CD4-positive, alpha-beta T cell treated with Interleukin-15 for 1 hour (primary cell): ENCODE measurements around the gene PLEKHM1.
"Not testable (repeated sequence)": the region's sequence is repeated elsewhere in the genome, so short reads cannot be mapped to it uniquely, and the experiment has no call there.

Experiments used
- DNase-seq: peaks from one replicate; pipeline ENCODE4 v3.0.0-alpha.2; 2020

PLEKHM1 gene

DNA sequence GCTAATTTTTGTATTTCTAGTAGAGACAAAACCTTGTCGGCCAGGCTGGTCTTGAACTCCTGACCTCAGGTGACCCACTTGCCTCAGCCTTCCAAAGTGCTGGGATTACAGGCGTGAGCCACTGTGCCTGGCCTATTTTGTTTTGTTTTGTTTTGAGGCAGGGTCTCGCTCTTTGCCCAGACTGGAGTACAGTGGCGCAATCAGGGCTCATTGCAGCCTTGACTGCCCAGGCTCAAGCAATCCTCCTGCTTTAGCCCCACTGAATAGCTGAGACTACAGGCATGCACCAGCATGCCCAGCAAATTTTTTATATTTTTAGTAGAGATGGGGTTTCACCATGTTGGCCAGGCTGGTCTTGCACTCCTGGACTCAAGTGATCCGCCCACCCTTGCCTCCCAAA is 30.1 kb downstream of the PLEKHM1 start:
- DNase-seq: not testable (repeated sequence)

DNA sequence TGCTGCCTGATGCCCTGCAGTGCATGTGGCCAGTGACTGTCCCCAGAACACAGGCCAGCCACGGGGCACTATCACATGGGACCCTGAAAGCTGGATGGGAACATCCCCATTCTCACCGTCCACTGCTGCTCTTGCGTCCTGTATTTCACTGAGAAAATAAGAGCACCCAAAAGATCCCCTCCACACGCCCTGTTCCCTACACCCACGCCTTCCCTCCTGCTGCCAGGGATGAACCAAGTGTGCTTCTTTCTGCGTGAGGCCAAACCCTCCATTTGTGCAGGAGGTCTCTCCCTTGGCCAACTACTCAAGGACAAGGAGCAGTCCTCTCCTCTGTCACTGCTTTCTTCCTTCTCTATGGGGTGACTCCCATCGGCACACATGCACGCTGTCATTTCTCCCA is 36.2 kb downstream of the PLEKHM1 start:
- DNase-seq: not testable (repeated sequence)

DNA sequence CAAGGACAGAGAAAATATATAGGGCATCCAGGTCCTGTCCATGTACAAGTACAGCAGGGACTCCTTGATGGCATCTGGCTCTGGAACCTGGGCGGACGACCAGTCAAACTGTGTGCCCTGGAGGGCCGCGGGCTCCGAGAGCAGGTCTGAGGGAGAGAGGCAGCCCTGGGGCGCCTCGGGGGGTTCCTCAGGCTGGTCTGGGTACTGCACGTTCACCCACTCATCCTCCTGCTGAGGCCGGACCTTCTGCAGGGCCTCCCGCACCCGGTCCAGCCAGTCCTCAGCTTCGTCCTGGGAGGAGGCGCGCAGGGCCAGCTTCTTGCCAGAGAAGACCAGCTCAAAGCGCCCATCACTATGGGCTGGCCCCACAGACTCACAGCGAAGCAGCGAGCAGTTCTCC is 36.8 kb downstream of the PLEKHM1 start:
- not testable (repeated sequence) for DNase-seq

DNA sequence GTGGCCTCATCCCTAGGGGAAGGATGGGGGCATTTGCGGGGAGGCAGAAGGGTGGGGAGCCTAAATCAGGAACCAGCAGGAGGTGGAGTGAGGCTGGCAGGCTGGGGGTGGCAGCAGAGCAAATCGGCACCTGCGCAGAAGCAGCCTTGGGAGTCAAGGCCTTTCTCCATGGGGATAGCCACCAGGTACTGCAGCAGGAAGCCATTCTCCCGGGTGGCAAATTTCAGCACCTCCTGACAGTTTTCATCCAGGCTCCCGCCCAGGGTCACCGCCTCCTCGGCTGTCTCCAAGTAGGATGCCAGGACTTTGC is 37.3 kb downstream of the PLEKHM1 start:
- not testable (repeated sequence) for DNase-seq

DNA sequence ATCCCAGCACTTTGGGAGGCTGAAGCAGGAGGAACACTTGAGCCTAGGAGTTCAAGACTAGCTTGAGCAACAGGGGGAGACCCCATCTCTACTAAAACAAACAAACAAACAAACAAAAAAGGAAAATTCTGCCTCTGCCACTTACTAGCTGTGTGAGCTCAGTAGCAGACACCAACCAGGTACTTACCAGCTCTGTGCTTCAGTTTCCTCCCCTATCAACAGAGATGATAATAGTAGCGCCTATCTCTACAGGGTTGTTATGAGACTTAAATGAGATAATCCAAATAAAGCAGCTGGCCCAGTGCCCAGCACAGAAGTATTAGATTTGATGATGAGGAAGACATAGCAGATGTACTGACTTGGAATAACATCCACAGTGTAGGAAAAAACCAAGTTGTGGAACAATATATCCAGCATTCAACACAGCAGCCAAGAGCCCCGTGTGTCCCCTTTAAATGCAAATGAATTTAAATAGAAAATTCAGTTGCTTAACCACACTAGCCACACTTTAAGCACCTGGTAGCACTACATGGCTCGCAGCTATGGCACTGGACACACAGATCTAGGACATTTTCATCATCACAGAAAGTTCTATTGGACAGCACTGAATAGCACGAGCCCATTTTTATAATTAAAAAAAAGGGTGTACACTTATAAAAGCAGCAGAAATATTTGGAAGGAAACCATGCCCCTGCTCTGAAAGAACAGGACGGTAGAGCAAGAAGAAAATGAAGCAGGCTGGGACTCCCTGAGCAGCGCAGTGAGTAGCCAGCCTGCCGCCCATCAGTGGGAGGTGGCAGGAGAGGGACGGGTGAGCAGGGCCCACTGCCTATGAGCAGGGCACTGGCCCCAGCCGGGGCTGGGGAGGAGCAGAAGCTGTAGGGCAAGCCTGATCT is 37.9 kb downstream of the PLEKHM1 start:
- DNase-seq: not testable (repeated sequence)

DNA sequence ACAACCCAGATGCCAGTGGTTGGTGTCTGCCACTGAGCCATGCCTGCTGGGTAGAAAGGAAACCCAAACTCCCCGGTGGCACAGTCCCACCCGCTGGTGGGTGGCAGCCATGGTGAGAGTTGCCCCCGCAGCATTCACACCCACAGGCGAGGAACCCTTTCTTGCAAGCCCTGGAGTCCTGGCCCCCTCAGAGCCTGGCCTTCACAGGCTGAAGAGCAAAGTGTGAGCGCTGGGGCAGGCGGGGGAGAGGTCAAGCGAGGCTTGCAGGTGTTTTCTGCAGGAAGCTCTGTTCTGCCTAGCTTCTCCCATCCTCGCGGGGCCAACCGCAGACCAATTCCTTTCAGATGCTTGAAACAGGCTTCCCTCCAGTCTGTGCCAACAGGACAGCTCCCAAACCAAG is 38.9 kb downstream of the PLEKHM1 start:
- DNase-seq: not testable (repeated sequence)

DNA sequence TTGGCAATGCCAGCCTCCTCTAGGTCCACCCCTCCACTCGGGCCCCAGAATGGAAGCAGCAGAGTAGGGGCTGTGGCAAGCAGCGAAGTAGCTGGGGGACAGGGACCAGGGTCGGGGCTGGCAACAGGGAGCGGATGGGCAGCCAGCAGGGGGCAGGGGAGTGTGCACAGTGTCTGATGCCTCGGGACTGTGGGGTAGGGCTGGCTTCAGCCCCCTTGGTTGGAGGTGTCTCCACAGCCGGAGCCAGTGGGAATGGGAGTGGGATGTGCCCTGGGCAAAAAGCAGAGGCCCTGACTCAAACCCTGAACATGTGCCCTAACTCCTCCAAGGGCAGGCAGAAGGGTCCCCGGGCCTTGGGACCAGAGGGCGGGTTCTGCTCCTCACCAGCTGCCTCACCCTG is 39.4 kb downstream of the PLEKHM1 start:
- no peak for DNase-seq

DNA sequence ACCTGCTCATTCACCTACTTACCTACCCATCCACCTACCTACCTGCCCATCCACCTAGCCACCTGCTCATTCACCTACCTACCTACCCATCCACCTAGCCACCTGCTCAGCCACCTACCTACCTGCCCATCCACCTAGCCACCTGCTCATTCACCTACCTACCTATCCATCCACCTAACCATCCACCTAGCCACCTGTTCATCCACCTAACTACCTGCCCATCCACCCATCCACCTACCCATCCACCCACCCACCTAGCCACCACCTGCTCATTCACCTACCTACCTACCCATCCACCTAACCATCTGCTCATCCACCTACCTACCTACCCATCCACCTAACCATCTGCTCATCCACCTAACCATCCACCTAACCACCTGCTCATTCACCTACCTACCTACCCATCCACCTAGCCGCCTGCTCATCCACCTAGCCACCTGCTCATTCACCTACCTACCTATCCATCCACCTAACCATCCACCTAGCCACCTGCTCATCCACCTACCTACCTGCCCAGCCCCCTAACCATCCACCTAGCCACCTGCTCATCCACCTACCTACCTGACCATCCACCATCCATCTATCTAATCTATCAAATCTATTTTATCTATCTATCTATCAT is 40.7 kb downstream of the PLEKHM1 start:
- DNase-seq: not testable (repeated sequence)

DNA sequence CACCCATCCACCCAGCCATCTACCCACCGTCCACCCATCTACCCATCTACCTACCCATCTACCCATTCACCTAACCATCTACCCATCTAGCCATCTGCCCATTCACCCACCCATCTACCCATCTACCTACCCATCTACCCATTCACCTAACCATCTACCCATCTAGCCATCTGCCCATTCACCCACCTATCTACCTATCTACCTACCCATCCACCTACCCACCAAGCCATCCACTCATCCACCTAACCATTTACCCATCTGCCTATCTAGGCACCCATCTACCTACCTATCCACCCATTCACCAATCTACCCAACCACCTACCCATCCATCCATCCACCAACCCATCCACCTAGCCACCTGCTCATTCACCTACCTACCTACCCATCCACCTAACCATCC is 41.3 kb downstream of the PLEKHM1 start:
- not testable (repeated sequence) for DNase-seq

DNA sequence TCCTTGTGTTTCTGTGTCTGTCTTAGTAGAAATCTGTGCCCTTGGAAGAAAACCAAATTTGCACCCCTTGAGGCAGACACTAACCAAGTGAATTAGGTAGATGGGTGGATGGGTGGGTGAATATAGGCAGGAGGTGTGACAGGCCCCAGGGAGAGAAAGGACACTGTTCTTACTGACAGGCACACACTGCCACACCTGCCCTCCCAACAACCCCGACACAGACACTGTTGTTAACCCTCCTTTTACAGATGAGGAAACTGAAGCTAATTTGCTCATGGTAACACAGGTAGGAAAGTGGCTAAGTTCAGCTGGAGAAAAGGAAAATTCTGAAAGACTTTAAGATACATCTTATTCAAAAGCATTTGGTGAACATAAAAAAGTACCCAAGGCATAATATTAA is 42.0 kb downstream of the PLEKHM1 start:
- not testable (repeated sequence) for DNase-seq

DNA sequence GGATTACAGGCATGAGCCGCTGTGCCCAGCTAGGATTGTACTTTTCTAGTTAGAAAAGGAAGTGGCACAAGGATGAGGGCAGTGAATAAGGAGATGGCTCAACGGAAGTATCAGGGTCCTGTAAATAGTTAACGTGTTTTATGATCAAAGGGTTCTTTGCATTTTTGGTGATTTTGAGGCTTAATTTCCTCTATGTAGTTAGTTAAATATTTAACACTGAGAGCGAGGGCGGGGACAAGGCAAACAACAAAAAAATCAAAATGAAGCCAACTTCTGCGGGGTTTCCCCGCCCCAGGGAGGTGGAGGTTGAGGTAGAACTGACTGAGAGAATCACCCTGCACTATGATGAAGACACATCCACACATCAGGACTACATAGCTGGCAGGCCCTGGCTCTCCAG is 42.5 kb downstream of the PLEKHM1 start:
- not testable (repeated sequence) for DNase-seq

DNA sequence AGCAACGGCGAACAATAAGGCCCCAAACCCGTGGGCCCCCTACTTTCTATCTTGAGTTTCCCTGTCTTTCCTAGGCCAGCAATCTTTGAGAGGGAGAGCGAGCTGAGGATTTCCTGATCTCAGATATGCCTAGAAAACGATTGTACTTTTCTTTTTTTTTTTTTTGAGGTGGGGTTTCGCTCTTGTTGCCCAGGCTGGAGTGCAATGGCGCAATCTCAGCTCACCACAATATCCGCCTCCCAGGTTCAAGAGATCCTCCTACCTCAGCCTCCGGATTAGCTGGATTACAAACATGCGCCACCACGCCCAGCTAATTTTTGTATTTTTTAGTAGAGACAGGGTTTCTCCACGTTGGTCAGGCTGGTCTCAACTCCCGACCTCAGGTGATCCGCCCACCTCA is 42.9 kb downstream of the PLEKHM1 start:
- not testable (repeated sequence) for DNase-seq

DNA sequence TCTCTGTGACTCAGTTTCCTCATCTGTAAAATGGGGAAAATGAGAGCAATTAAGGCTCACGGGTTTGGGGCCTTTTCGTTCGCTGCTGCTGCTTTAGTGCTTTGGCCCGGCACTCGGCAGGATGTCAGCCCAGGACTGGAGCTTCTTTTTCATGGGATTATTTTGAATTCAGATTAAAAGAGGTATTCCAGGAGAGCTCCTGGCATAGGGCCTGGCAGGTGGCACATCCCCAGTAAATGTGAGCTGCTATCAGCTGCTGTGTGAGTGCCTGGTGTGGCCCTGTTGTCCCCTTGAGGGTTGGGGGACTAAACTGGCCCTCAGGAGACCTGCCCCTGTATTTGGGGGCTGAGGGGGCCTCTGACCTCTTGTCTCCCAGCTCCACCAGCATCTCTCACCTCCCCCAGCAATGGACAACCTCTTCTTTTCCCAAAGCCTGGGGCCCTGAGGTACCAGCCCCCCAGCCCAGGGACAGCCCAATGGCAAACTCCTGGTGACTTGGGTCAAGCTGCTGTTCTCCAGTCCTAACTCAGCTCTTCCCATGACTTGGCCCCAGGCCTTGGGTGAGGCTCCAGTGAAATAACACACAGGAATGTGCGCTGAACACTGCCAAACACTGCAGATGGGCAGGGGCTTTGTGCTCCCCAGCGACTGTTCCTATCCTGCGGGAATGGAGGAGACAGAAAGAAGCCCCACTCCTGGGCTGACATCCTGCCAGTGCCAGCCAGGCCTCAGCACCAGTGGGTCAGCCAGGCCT is 43.5 kb downstream of the PLEKHM1 start:
- not testable (repeated sequence) for DNase-seq

DNA sequence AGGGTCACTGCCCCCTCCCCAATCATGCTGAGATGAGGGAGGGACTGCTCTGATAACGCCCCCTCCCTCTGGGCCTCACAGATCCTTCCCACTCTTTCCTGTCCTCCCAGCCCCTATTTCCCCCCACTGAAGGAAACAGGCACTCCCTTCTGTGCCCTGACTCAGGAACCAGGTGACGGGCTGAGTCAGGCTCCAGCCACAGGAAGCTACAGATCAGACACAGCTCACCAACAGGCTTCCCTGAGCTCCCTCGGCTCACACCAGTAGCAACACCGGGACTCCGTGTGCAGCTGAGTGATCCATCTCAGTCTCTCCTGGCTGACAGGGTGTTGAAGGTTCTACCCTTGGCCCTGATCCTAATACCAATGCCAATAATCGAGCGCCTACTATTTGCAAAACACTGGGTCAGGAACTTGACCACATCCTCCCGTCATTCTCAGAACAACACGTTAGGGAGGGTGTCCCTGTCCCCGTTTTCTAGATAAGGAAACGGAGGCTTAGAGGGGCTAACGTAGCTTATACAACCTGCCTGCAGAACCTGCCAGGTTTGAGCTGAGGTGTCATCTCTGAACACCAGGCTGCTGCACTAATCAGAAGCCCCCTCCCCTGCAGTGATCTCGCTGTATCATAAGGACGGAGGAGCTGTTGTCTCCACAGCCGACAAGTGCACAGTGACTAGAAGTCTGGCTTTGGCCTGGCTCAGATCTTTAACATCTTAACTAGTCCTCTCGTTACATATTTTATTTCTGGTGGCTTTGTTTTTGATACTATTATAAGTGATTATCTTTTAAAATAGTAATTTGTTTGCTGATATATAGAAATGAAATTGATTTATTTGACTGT is 44.4 kb downstream of the PLEKHM1 start:
- DNase-seq: peak; percentile 39

DNA sequence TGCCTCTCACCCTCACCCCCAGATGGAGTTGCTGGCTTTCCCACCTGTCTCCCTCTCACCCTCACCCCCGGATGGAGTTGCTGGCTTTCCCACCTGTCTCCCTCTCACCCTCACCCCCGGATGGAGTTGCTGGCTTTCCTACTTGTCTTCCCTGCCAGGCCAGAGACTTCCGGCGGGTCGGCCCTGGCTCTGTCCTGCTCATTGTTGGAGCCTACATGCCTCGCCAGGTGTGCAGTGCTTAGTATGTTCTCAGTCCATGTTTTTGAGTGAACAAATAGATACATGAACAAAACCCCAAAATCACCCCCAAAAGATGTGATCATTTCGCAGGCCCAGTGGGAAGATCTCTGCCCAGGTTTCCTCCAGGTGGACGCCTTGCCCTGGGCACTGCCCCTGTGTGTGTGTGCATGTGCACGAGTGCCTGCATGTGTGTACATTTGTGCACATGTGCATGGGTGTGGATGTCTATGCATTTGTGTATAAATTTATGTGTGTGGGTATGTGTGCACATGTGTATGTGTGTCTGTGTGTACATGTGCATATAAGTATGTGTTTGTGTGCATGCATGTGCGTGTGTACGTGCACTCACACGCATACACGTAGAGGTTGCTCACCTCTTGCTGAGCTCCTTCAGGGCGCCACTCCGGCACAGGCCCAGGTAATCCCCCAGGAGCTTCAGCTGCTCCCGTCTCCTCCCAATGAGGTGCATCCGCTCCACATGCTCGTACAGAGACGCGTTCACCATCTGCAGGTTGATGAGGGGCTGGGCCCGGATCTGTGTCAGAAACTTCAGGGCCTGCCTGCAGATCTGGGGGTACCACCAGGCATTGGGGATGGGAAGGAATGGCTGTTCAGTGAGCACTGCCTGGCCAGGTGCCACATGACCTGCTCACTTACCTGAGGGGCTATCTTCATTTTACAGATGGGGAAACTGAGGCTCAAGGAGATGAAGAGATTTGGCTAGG is 45.4 kb downstream of the PLEKHM1 start:
- DNase-seq: not testable (repeated sequence)

DNA sequence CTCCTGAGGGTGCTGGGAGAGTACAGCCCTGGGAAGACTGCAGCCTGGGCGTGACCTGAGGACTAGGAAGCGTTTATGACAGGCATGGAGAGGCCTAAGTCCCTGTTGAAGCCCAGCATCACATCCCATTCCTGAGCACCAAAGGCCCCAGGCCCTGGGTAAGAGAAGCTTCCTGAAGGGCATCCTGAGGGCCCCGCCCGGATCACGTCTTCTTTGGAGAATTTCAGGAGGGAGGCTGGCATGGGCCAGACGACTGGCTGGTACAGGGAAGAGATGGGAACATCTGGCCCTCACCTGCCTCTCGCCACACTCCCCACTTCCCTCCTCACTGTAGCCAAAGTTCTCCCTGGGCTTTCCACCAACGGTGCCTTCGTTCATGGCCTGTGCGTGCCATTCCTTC is 46.2 kb downstream of the PLEKHM1 start:
- not testable (repeated sequence) for DNase-seq

DNA sequence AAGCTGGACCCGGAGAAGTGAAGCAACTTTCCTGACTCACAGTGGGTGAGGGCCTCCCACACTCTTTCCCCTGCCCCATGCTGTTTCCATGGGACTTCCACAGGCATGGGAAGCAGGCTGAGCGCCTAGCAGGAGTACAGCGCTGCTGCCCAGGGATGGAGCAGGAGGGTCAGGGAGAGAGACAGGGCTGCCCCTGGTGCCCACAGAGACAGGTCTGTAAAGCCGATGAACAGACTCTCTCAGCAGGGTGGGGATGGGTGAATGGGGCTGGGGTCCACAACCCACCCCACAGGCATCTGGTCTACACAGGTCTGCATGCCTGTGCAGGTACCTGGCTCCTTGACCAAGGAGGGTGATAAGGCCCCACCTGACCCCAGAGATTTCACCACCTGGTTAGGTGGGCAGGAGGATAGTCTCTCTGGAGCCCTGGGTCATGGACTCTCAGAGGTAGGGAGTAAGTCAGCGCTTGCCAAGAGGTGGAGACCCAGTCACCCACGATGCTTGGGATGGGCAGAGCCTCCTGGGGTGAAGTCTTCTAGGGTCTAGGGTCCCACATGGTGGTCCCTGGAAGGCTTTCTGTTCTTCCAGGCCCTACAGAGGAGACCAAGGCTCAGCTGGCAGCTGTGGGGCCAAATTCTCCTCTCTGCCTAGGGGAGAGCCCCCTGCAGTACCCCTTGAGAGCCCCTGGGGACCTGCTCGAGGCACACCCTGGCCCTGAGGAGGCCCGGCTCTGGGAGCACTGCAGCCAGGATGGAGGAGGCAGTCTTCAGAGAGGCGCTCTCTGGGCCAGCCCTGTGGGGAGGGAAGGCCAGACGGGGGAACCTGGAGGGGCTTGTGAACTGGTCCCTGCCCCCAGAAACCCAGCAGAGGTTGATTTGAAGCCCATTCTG is 46.9 kb downstream of the PLEKHM1 start:
- DNase-seq: not testable (repeated sequence)

DNA sequence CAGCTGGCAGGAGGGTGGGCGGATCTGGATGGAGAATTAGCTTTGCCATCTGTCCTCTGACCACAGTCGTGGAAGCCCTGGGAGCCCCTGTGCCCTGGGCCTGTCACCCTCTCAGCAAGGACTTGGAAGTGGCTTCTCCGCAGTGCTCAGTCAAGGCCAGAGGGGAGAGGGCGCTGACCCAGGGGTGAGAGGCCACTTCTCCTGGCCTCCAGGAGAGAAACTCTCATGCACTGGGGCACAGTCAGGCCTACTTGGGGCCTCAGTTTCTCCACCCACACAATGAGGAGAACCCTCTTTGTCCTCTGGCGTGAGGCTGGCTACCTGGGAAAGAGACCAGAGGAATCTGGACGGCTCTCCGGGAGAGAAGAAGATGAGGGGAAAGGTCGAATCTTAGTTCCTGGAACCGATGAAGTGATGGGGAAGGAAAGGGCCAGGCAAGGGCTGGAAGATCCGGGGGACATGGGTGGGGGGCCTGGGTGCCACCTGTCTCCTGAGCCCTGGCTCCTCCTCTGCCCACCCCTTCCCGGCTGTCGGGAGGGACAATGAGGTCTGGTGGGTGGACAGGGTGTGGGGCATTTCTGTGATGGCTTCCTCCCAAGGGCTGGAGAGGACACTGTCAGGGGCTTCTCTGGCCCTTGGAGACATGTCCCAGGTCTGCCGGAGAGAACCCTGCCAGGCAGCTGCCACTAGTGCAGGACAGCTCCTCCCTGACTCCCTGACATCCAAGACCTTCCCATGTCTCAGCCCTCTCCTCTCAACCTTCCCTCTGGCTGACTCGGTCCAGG is 48.8 kb downstream of the PLEKHM1 start:
- DNase-seq: no peak

DNA sequence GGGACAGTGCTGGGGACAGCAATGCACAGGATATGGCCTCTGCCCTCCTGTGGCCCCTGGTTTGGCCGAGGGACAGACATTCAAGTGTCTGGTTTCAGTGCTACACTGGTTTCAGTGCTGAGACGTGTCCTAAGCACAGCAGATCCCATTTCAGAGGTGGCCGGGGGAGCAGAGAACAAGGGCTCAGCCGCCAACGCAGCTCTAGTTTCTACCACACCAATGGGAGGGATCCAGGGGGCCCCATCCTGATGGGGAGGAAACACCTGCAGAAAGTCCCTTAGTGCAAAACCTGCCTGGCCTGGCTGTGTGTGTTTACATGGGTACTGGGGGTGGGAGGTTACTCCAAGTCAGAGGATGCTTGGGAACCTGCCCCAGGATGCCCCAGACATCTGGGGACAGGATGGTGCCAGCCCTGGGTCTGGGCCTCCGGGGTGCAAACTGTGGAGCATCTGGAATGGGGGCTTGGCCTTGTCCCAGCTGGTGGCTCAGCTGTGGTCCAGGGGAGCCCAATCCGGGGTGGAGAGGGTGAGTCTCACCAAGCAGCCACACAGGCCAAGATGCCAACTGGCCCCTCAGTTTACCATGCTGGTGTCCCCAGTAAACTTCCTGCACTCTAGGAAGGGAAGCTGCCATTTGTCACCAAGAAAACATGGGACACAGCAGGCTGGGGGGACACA is 49.5 kb downstream of the PLEKHM1 start:
- peak; percentile 30 for DNase-seq
